Activated CD8-positive, alpha-beta memory T cell treated with anti-CD3 and anti-CD28 coated beads for 1 hour (primary cell): Measurements from ENCODE around the gene GPR108.

Experiments used
- DNase-seq, 2 donors: peaks; one replicate each; pipeline ENCODE4 v3.0.0-alpha.2; 2020; ENCODE audit warnings: low read depth in 1 of 2; ENCODE audit errors: extremely low read depth in 1 of 2

Gene GPR108

DNA sequence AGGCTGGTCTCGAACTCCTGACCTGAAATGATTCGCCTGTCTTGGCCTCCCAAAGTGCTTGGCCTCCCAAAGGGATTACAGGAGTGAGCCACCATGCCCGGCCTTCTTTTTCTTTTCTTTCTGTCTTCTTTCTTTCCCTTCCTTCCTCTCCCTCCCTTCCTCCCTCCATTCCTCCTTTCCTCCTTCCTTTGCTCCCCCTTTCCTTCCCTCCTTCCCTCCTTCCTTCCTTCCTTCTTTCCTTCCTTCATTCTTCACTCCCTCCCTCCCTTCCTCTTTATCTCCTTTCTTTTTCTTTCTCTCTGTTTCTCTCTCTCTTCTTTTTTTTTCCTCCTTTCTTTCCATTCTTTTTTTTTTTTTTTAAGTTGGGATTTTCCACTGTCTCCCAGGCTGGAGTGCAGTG, 29.0 kb downstream of the GPR108 start:
- no peak for DNase-seq

DNA sequence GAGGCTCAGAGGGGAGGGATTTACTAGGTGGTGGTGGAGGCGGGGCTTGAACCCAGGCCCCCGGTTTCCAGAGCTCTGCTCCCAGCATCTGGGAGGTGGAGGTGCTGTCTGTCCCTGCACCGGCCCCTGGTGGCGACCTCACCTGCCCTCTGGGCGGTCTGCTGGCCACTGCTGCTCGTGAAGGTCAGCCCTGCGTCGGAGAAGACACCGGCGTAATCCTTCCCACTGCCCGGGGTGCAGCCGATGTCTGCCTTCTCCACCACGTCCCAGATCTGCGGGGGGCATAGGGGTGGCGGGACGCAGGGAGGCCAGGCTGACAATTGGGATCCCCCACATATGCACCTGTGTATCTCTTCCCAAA, 29.7 kb downstream of the GPR108 start:
- no peak for DNase-seq

DNA sequence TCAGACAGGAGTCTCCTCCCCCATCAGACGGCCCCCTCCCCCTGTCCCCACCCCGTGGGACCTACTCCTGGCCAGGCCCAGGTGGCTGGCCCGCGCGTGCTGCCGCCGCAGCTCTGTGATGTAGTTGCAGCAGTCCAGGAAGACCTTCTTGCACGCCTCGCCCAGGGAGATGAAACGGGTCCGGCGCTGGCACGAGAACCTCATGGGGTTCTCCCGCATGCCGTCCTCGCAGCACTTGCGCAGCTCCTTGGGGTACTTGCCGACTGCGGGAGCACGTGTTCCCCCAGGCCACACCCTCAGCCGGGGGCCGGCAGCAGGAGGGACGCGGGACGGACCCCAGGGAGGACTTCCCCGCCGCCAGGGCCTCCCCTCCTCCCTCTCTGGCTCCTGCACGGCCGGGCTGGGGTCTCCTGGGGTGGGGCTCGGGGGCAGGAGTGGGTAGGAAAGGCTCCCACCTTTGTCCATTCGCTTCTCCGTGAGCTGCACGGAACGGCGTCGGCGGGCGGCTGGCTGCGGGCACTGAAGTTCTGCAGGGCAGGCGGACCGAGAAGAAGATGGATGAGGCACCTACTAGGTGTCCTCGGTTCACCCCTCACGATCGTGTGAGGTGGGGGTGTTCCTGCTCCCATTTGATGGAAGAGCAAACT, 30.2 kb downstream of the GPR108 start:
- no peak for DNase-seq

GRCh38 chr19:6706633-6706958, 30.8 kb downstream of the GPR108 start:
- DNase-seq, result no peak

DNA sequence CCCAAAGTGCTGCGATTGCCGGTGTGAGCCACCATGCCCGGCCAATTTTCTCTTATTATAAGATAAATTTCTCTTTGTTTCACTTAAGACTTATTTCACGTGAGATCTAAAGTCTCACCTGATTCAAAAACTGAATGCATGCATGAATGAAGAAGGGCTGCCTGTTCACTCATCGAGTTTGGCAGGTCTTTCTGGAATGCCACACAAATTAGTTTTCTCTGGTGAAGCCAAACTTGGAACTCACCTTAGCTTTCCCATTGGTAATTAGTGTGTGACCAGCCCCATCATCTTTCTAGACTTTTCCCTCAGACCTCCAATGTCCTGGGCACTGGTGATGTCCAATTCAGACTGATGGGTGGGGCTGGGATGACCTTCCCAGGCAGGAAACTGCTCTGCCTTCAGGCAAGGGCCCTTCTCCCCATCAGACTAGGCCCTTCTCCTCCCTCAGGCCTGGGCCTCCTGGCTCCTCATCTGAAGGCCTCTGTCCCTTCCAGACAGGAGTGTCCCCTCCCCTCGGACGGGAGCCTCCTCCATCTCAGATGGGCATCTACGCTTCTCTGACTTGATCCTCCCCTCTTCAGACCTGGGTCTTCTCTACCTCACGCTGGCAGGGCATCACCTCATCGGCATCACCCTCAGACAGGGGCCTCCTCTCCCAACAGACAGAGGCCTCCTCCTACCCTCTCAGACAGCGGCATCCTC, 31.3 kb downstream of the GPR108 start:
- no peak for DNase-seq

DNA sequence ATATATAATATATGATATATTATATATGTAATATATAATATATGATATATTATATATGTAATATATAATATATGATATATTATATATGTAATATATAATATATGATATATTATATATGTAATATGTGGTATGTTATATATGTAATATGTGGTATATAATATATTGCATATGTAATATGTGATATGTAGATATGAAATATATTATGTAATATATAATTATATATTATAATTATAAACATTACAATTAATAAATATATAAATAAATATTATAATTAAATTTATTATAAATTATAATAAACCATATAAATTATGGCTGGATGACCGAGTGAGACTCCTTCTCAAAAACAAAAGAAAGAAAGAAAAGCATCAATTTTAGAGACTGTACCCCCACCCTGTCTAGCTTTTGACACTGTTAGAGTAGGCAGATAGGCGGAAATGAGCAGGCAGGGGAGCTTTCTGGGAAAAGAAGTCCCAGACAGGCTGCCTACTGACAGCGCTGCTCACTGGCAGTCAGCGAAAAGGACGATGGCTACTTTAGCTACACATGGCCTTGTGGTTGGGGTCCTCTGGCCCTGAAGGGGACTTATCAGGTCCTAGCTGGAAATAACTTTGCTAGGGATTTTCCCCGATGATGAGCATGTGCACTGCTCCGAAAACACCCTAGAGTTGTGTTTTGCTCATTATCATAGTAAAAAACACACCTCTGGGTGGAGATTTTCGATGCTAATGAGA, 36.6 kb downstream of the GPR108 start:
- no peak for DNase-seq

- no peak for DNase-seq
These were observed 37.4 kb downstream of the GPR108 start for GRCh38 chr19:6699935-6700334.

GRCh38 chr19:6697291-6697690, 40.1 kb downstream of the GPR108 start:
- no peak for DNase-seq

DNA sequence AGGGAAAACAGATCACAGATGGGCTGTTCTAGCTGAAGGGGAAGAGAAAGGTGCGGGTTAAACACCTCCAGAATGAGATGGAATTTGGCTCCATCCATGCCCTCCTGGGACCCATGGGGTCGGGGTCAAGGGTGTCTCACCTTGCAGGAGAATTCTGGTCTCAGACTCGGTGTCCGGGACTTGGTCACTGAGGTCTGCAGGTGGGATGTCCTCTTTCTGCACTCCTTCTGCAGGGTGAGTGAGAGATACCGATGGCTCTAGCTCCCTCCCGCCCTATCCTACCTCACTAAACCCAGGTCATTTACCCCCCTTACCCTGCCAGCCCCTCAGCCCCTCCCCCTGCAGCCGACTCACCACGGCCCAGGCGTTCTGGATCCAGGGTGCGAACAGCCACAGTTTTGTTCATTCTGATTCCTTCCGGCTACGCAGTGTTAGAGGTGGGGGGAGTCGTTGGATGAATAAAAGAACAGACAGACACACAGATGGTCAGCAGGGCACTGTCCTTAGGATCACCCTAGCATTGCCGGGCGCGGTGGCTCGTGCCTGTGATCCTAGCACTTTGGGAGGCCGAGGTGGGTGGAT, 41.0 kb downstream of the GPR108 start:
- no peak for DNase-seq

- DNase-seq, result no peak
These were observed 43.1 kb downstream of the GPR108 start for GRCh38 chr19:6694147-6694815.

DNA sequence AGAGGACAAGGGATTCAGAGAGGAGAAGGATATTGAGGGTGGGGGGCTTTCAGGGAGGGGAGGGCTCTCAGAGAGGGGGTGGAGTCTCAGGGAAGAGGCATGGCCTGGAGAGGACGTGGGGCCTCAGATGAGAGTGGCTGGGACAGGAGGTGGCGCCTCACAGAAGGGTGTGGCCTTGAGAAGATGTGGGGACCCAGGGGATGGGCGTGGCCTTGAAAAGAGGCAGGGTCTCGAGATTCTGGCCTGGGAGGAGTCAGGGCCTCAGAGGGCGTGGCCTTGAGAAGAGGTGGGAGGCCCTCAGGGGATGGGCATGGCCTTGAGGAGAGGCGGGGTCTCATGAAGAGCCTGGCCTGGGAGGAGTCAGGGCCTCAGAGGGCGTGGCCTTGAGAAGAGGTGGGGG, 43.7 kb downstream of the GPR108 start:
- no peak for DNase-seq

GRCh38 chr19:6693056-6693471, 44.3 kb downstream of the GPR108 start:
- no peak for DNase-seq

GRCh38 chr19:6692027-6692426, 45.4 kb downstream of the GPR108 start:
- DNase-seq, result no peak

- DNase-seq, result no peak
These were observed 46.0 kb downstream of the GPR108 start for GRCh38 chr19:6691342-6691741.

DNA sequence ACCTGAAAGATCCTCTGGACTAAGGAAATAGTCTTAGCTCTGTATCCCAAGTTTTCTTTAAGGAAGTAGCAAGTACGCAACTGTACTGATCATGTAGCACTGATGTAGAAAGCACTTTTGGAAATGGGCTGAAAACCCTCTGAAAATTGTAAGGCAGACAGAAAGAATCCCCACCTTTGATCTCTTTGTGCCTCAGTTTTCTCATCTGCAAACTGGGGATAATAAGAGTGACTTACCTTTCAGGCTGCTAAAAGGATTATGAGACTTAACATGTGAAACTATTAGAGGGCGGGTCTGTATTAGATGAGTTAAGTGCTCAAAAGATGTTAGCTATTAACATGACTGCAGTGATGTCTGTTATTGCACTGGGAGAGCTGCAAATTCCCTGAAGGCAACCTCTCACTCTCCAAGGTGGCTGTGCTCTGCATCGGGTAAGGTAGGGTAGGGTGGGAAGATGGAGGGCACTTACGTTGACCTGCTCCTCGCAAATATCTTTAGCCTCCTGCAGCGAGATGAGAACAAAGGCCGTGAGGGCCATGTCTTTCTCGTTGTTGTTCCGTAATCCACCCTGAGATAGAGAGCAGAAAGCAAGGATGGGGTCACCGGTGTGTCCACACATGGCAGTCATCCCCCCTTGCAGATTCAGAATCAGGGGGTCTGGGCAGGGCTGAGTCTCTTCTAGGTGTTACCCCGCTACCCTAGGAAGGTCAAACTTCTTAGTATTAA, 47.1 kb downstream of the GPR108 start:
- no peak for DNase-seq

DNA sequence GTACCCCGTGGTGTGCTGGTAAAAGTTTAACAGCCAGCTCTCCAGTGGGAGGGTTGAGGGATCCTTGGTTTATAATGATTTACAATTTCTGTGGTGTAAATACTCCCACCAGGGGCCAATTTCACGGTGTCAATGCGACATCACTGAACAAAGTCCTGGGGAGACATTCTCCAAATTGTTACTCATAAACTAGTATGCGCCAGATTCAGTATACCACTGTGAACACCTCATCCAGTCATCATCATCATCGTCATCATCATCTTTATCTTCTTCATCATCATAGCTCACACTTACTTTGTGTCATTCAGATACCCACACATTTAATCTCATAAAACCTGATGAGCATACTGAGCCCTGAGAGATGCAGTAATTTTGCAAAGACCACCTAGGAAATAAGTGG, 50.3 kb downstream of the GPR108 start:
- DNase-seq, result no peak

DNA sequence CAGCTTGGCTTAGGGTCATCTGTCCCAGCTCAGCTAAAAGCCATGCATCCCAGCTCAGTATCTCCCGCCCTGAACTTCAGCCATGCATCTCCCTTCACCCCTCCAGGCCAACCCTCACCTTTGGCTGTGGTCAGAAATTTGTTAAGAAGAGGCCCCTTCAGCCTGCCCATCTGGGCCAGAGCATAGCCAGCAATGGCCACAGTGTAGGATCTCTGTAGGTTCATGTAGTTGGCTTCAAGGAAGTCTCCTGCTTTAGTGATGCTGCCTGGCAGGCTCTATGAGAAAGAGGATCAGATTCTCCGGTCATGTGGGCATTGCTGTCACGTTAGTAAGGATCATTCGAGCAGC, 50.8 kb downstream of the GPR108 start:
- DNase-seq, result no peak

GRCh38 chr19:6685962-6686627, 51.3 kb downstream of the GPR108 start:
- no peak for DNase-seq

- no peak for DNase-seq
These were observed 51.9 kb downstream of the GPR108 start for GRCh38 chr19:6685482-6685881.

GRCh38 chr19:6683971-6684370, 53.4 kb downstream of the GPR108 start:
- no peak for DNase-seq
